HG02678 (cell line): ENCODE data around the gene VAPB.

ENCODE experiments used
- ATAC-seq: cut with Tn5 transposase; IDR thresholded peaks from one replicate; pipeline ENCODE4 v1.9.1; 2021; ENCODE audit warnings: mild to moderate bottlenecking, moderate library complexity; ENCODE audit not compliant: unreplicated experiment

VAPB gene

DNA sequence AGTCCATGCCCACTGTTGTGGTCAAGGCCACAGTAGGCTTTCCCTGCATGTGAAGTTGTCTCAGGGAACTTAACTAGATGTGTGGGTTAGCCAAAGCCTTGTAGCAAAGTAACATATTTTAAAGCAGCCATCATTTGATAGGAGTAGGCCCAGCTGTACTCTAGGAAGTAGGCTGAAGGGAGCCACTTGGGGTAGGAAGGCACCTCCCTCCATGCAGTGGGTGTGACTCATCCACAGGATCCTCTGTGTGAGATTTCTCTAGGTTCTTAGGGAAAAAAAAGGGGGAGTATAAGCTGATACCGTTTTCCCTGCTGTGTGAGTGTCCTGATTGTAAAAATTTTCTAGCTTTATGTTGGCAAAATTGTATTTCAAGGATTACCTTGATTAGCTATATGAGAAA is 44.7 kb downstream of the VAPB start:
- no peak for ATAC-seq

DNA sequence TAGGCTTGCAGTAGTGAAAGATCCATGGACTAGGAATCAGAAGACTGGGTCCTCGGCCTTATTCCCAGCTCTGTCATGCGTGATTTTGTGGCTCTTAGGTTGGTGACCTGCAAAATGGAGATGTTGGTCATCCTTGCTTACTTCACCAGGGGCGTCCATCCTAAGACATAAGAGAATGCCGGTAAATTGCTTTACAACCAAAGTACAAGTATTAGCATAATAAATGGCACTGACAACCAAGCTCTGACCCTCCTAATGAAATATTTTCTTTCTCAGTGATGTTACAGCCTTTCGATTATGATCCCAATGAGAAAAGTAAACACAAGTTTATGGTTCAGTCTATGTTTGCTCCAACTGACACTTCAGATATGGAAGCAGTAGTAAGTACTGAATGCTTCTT is 45.3 kb downstream of the VAPB start:
- ATAC-seq: no peak

DNA sequence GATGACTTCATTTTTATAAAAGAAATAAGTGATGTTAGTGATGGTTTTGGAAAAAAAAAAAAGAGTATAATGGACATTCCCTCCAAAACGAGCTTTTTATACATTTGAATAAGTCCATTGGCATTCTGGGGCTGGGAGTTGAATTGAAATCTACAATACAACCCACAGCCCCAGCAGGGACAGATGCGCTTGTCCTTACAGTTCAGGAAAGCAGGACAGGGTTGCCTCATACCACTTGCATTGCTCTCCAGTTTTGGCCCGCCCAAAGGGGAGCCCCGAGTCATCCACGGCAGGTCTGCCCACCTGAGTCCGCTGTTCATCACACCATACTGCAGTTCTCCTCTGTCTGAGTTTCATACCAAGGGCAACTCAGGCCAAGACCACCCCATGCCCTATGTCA is 46.2 kb downstream of the VAPB start:
- no peak for ATAC-seq

DNA sequence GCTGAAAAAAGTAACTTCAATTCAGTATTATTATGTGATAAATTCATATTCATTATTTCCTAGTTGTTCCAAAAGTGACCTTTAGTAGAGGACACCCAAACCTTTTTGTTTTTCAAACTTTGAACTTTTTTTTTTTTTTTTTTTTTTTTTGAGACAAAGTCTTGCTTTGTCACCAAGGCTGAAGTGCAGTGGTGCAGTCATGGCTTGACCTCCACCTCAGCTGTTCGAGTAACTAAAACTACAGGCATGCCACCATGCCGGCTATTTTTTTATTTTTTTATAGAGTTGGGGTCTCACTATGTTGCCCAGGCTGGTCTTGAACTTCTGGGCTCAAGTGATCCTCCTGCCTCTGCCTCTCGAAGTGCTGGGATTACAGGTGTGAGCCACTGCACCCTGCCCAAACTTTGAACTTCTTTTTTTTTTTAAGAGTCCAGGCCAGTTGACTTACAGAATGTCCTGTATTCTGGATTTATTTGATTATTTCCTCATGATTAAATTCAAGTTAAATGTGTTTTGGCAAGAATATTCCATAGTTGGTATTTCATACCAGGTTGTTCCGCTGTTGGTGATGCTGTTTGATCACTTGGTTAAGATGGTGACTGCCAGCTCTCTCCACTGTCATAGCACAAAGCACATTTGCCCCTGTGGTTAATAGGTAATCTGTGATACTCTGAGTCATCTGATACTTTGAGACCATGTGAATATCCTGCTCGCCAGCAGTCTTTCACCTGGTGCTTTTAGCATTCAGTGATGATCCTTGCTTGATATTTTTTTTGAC is 48.0 kb downstream of the VAPB start:
- no peak for ATAC-seq

DNA sequence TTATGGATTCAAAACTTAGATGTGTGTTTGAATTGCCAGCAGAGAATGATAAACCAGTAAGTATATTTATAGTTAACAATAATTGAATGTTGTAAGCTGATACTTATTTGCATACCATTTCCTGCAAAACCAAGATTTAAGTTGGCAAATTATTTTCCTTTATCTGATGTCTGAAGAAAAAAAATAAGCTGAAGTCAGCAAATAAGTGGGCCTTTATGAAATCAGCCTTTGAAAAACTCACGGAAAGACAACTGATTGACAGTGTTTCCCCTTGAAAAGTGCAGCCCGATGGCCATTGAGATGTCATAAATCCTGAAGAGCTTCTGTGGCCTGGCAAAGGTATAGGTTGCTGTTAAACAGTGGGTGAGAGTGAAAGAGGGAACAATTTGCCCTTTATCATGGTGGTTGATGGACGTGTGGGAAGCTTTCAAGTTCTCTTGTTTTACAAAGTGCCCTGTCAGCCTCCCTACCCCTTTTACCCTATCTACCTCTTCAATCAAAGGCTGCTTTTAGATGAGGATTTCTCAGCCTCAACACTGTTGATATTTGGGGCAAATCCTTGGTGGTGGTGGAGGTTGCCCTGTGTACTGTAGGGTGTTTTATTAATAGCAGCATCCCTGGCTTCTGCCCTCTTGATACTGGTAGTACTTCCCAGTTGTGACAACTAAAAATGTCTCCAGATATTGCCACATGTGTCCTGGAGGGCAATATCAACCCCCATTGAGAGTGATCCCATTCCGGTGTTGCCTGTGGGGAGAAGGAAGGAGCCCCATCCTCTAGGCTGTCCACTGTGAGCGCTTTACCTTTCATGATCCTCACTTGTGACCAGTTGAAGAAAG is 50.2 kb downstream of the VAPB start:
- ATAC-seq: no peak

DNA sequence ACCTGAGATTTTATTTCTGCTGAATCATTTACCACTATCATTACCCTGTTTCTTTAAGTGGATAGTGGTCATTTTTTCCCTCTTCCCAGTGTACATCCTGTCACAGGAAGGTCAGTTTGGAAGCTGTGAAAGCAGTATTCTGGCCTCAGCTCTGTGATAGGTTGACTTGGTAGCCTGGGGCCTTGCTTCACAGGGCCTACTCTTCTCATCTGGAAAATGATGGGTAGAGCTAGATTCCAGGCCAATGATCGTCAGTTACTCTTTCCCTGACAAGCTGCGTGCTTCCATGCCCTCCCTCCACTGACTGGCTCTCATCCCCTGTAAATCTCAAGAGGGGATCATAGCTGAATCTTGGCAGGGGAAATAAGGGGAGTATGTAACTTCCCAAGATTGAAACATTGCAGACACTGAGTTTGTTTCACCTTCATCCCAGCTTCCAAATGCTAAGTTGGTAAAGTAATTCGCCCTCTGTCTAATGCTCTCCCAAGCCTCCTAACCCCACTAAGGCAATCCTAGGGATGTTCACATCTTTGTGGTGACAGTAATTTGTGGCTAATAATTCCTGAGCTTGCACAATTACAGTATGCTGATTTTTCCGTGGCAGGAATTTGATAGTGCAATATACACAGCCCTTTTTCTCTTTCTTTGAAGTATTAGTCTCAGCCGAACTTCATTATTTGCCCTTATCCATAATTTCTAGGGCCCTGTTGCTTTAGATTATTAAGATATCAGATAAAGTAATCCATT is 51.2 kb downstream of the VAPB start:
- ATAC-seq: no peak

DNA sequence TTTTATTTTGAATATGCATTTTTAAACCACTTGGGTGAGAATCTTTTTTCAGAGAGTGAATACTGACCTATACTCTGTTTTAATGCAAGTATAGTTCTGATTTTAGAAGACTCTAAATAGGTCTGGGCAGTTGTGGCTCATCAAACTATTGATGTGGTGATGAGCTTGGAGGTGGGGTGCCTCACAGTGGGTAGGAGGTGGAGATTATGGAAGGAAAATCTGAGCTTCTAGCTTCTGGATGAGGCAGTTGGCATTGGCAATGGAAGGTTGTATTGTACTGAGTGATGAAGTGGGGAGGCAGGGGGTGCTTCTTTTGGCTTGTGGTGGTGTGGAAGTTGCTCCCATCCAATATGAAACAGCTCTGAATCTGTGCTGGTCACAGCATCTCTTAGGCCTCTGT is 52.7 kb downstream of the VAPB start:
- no peak for ATAC-seq

DNA sequence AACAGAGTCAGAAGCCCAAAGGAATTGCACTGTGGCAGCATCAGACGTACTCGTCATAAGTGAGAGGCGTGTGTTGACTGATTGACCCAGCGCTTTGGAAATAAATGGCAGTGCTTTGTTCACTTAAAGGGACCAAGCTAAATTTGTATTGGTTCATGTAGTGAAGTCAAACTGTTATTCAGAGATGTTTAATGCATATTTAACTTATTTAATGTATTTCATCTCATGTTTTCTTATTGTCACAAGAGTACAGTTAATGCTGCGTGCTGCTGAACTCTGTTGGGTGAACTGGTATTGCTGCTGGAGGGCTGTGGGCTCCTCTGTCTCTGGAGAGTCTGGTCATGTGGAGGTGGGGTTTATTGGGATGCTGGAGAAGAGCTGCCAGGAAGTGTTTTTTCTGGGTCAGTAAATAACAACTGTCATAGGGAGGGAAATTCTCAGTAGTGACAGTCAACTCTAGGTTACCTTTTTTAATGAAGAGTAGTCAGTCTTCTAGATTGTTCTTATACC is 55.8 kb downstream of the VAPB start:
- ATAC-seq: no peak

DNA sequence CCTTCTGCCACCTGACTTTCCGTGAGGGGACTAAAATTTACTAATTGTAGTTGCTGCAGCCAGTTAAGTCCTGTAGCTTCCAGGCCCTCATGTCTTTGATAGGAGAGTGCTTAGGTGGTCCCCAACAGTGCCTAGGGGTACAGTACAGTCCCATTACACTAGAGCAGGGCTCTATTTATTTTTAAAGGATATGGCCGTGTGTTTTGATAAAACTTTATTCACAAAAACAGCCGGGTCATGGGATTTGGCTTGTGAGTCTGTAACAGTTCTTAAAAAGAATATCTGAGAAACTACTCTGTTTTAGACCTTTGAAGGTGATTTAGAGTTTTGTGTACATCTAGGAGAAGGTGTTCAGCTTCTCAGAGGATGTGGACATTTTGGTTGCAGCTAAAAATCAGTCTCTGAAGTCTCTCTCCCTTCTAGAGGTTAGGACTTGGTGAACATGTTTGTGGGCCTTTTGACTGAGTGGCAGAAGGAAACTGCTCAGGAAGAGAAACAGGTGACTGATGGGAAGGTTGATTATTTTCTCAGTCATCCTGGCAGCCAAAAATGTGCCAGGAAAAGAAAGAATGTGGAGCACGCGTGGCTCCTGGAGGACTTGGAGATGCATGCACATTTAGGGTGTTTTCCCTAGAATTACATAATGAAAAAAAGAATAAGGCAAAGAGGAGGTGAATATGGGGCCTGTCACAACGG is 57.4 kb downstream of the VAPB start:
- ATAC-seq: no peak

DNA sequence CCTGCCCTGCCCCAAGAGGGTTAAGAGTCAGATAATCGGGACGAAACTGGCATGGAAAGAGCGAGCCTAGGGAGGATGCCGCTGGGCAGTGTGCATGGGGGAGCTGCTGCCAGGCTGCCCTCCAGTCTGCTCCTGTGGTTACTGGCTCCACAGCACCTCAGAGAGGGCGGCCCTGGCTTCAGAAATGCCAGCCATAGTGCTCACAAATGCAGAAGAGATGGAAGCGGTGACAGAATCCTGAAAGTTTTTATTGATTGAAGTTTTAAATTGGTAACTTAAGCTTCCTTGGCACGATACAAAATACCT is 57.9 kb downstream of the VAPB start:
- ATAC-seq: no peak

DNA sequence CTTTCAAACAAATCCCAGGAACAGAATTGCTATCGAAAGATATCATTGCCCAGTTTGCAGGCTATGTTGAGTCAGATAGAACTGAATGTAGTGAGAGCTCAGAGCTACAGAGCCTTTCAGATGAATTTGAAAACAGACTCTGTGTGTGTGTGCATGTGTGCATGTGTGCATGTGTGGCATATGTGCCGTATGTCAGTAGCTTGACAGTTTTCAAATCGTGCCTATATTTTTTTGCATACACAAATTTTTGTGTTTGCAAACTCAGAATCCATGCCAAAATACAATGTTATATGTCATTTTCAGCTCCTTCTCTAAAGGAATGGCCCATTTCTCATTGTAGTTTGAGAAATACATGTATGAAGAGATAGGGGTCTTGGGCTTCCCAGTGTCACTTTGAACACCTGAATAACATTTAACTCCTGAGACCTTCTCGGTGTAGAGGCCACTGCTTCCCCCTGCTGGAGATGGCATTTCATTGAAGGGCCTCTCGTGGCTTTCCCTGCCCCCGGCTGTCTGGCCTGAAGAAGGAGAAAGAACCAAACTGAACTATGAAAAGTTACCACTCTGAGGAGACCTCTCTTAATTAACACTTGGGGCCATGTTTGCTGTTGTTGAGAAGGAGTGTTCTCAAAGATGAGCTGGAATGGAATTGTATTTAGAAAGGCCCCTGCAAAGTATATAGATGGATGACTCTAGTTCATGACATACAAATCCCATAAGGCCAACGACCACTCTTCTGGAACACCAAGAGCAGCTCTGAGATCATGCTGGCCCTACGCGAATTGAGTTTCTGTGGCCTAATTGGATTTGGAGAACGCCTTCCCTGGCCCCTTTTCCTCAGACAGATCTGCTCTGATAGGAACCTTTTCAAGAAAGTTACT is 58.7 kb downstream of the VAPB start:
- no peak for ATAC-seq

DNA sequence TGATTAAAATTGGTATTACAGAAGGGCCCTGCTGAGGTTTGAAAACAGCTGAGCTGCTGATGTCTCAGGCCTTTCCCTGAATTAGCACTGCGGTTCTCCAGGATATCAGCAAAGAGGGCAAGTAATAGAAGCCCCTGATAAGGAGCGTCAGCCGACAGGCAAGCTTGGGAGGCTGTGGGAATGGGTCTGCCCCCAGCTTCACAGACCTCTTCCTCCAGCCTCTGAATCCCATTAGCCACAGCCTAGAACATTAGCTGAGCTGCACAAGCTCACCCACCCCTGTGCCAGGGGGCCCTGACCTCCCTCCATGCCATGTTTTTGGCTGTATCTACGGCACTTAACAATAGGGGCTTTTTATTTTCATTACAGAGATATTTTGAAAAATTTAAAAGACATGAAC is 59.9 kb downstream of the VAPB start:
- ATAC-seq: no peak

DNA sequence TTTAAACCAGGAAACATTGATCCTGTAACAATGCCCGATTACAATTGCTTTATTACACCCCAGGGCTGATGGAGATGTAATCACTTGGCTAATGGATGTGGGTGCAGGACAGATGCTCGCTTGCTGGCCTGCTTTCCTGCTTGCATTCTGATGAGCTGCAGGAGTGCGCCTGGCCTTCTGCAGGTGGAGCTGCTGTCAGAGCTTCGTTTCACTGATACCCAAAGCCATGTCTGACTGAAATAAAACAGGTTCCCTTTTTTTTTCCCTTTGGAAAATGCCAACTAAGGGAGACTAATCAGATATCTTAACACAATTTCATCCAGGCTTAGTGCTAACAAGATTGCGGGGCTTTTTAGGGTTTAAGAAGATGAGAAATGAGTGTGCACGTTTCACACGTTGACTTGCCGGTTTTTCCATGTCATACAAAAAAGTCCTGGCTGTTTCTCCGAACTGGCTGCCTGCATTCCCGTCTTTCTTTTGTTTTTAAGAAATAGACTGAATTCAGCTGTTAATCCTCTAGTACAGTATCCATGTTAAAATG is 60.7 kb downstream of the VAPB start:
- ATAC-seq: no peak

DNA sequence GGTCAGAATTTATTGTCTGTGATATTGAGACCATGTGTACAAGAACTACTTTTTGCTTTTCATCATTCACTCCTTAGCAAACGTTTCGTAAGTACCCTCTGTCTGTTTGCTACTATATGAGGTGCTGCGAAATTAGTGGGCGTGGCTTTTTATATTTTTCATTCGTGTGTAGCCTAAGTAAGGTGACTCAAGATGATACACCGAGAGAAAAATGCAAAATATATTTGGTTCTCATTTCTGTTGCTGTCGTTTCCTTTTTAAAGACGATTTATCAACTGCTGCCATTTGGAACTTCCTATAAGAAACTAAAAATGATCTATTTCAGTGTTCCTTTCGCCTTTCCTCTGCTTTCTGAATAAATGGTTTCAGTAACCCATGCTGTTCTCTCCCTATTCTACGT is 61.2 kb downstream of the VAPB start:
- ATAC-seq: no peak

DNA sequence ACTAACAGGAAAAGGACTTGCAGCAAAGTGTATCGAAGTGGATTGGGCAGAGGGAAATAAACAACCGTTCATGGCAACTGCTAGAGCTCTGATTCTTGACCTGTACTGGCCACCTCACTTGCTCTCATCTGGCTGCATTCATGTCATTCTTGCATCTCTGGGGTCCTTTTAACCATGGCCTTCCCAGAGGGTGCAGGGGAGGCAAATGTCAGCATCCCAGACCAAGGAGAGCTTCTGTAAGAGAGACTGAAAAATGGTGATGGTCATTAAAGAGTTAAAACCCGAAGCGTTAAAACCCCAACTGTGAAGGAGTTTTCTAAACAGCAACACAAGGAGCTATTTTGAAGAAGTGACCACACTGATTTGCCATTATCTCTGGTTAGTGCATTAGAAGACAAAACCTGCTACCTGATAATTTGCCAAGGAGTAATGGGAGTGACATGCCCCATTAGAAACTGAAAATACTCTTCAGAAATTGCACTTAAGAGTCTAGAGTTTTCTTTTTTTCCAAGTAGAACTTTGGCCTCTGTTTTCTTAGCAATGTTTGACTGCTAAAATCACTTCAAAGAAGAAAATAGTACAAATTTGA is 63.7 kb downstream of the VAPB start:
- ATAC-seq: no peak

DNA sequence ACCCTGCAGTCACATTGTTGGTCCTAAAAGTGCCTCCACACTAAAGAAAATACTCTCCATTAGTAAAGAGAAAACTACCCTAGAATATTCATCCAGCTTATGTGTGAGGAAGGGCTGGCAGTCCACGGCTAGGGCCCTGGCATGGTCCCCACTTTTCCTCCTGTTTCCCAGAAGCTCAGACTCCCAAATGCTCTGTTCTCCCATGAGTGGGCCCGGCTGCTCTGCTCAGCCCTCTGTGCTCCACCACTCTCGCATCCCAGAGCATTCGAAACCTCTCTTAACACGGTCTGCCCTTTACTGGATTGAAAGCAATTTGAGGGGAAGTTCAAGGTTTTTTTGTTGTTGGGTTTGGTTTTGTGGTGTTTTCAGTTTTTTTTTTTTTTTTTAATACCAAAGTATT is 64.4 kb downstream of the VAPB start:
- ATAC-seq: no peak

DNA sequence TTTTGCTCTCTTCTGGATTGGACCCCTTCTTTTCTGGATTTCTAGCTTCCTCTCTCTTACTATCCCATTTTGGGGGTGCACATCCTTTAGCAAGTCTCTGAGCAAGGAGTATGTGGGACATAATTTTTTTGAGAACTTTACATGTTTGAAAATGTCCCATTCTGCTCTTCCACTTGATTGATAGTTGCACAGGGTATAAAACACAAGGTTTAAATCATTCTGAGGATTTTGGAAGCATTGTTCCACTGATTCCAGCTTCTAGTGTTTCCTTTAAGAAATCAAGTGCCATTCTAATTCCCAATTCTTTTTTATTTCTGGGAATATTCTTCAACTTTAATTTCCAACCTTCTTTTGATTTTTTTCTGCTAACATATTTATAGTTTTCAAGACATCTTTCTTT is 65.4 kb downstream of the VAPB start:
- no peak for ATAC-seq

DNA sequence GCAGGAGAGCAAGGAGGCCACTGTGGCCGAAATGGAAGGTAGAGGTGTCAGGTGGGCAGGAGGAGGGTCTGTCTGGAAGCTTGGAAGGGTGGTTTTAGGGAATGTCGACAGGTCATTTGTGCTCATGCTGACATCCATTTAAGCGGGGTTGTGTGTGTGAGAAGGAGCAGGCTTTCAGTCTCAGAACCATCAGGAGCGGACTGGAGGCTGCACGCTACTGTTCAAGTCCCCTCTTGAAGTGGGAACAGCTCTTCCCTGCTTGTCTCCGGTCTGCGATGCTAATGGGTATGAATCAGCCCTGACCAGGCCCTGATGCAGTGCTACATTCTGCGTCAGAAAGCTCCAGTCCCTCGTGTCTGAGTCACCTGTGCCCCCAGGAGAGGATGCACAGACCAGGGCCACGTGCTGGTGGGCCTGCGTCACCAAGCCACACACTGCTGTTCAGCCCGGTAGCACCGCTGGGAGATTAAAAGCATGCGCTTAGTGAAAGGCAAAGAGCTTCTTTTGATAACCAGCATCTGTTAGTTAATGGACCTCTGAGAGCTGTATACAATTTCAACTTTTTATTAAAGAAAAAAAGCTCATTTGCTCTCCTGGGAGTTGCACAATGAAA is 68.2 kb downstream of the VAPB start:
- no peak for ATAC-seq
